Thoracic aorta (tissue), 2 donors: ENCODE results near the gene GYPC. TPM values are rescaled to one million over a fixed set of nuclear protein-coding genes. Genes with fewer than 3 reads are reported as not detected.
"Not testable (repeated sequence)": the region's sequence is repeated elsewhere in the genome, so short reads cannot be mapped to it uniquely, and the experiment has no call there.

Experiments
- ATAC-seq: fragments of 150-250 bp; one replicate; pipeline ENCODE4 v1.8.0; 2017; ENCODE audit warnings: low read depth; ENCODE audit not compliant: insufficient number of reproducible peaks, low FRiP score
- DNase-seq: peaks from one replicate; pipeline ENCODE4 v3.0.0-alpha.2; 2020; ENCODE audit warnings: low spot score
- H3K27ac ChIP-seq, 2 donors: fragments of 200-600 bp; sonication (generic); 1 replicate in 1 of 2; 2 replicates in 1 of 2; pipeline ENCODE4 v1.5.1; 2016; ENCODE audit warnings: mild to moderate bottlenecking in 2 of 2, moderate library complexity in 2 of 2
- H3K27me3 ChIP-seq: fragments of 200-600 bp; sonication (generic); replicated peaks from 2 replicates; pipeline ENCODE4 v1.6.0; 2016; ENCODE audit warnings: mild to moderate bottlenecking; ENCODE audit not compliant: insufficient read depth
- H3K36me3 ChIP-seq: fragments of 200-600 bp; sonication (generic); one replicate; pipeline ENCODE4 v1.5.1; 2016
- H3K4me1 ChIP-seq, 2 donors: fragments of 200-600 bp; sonication (generic); 1 replicate in 1 of 2; 2 replicates in 1 of 2; pipeline versions ENCODE4 v1.5.1 to v1.6.0; 2016; ENCODE audit warnings: low read depth in 2 of 2, mild to moderate bottlenecking in 1 of 2; ENCODE audit not compliant: control insufficient read depth in 1 of 2
- H3K4me3 ChIP-seq: fragments of 200-600 bp; sonication (generic); 2 replicates; pipeline ENCODE4 v1.5.1; 2016; ENCODE audit warnings: mild to moderate bottlenecking
- H3K9me3 ChIP-seq: fragments of 200-600 bp; sonication (generic); 2 replicates; pipeline ENCODE4 v1.5.1; 2016
- total RNA-seq, 2 donors: library from RNA; depleted of rRNA; stranded (reverse); fragments of >200 nt; gene quantifications; one replicate each; pipeline versions ENCODE4 v1.1.0 to v1.2.3, GENCODE V29; 2016
- TF ChIP-seq, protein P1 (sequence below): fragments of 200-600 bp; sonication (generic); IDR thresholded peaks from one replicate; pipeline ENCODE4 v1.5.1; 2019; ENCODE audit warnings: antibody characterized with exemption

GYPC gene
- total RNA-seq, 2 donors from 2014 or later: 123 to 185 TPM

DNA sequence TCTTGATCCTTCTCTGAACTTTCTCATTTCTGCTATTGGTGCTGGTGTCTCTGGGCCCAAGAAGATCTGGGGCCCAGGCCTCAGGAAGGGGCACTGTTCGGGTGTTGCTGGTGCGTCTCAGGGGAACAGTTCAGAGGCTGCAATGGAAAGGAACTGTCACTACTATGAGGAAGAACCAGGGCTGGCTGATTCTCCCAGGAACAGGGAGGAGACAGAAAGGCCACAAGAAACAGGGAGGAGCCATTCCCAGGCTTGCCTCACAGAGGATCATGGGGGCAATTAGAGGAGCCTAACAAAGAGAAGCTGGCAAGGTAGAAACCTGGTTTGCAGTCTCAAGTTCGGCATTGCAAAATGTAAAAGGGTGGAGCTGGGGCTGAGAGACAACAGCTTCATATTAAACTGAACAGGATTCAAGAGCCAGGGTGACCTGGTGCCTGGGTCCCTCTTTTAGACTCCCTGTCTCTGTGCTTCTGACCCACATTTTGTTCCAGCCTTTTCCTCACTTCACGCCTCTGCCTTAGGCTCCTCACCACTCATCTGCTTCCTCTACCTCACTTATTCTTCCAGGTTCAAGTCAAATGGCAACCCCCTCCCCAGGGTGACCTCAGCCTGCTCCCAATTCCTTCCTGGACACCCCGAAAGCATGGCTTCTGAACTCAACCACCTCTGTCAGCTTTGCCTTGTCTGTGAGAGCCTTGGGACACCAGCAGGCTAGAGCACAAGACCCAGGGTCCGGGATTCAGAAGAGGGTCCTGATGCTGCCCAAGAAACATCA is 58.4 kb downstream of the GYPC start:
- DNase-seq: no peak
- TF ChIP-seq, protein P1, sequence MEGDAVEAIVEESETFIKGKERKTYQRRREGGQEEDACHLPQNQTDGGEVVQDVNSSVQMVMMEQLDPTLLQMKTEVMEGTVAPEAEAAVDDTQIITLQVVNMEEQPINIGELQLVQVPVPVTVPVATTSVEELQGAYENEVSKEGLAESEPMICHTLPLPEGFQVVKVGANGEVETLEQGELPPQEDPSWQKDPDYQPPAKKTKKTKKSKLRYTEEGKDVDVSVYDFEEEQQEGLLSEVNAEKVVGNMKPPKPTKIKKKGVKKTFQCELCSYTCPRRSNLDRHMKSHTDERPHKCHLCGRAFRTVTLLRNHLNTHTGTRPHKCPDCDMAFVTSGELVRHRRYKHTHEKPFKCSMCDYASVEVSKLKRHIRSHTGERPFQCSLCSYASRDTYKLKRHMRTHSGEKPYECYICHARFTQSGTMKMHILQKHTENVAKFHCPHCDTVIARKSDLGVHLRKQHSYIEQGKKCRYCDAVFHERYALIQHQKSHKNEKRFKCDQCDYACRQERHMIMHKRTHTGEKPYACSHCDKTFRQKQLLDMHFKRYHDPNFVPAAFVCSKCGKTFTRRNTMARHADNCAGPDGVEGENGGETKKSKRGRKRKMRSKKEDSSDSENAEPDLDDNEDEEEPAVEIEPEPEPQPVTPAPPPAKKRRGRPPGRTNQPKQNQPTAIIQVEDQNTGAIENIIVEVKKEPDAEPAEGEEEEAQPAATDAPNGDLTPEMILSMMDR: no peak
- H3K4me3 ChIP-seq: no peak overlapping the region

DNA sequence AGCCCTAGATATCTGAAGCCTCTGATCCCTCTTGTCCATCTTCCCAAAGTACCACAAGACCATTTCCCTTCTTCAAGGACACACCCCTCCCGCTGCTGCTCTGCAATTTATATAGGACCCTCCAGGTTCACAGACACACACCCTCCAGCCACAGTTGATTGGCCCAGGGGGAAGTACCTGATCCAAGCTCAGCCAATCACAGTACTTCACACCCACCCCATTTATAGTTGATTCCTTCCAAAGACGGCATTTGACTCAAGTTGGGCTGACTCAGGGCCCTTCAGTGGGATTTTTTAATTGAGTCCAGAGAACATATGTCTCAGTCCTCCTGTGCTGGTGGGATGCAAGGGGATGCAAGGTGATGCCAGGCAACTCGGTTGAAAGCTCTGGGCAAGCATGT is 59.2 kb downstream of the GYPC start:
- TF ChIP-seq, protein P1: no peak
- ATAC-seq (no peak), DNase-seq (no peak)
- no peaks in the 10 kb centered on the region for H3K9me3 ChIP-seq
- no peak overlapping the region for H3K4me3 ChIP-seq
- H3K27ac ChIP-seq: no peak overlapping the region
- no peaks in the 10 kb centered on the region for H3K27me3 ChIP-seq
- H3K36me3 ChIP-seq: no peaks in the 10 kb centered on the region
- peaks cover 3 to 7% of the 10 kb centered on the region in 2 donors for H3K4me1 ChIP-seq

More for the DNA sequence above, 58.4 kb downstream of the GYPC start:
- no peaks in the 10 kb centered on the region for H3K36me3 ChIP-seq
- peaks cover 3 to 6% of the 10 kb centered on the region in 2 donors for H3K4me1 ChIP-seq
- ATAC-seq: no peak
- no peak overlapping the region for H3K27ac ChIP-seq
- no peaks in the 10 kb centered on the region for H3K27me3 ChIP-seq
- H3K9me3 ChIP-seq: no peaks in the 10 kb centered on the region

DNA sequence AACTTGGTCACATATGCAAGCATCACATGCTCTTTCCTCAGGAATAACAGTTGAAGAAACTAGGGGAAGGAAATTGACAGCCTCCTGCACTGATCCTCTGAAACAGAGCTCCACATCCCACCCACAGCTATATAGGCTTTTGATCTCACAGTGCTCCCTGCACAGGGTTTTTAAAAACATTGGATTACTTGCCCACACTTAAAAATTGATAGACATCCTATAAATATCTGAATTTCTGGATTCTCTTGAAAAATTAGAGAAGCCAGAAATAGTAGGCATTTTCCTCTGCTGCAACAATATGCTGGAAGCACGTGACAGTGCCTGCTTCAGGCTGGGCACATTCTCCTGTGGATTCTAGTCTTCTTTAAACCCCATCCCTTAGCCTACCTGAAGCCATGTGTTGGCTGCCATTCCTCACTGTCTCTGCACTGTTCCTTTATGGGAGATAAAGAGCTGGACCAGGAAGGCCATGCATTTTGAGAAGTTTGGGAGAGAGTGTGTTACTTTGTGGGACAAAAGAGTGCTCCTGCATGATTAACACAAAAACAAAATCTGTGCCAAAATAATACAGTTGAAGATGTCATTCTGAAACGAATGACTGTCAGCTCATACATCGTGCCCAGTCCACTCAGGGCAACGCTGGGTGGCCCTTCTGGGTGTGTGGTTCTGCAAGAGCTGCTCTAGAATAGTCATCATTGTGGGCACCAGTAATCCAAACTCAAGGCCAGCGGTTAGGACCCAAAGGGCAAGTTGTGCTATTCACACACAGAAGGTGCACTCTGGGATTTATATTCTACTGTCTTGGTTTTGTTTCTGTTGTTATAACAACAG is 59.8 kb downstream of the GYPC start:
- no peak for DNase-seq
- Histone ChIP-seq H3K36me3 (no peaks in the 10 kb centered on the region), H3K27me3 (no peaks in the 10 kb centered on the region), H3K9me3 (no peaks in the 10 kb centered on the region), H3K4me1 (peaks cover 3 to 7% of the 10 kb centered on the region in 2 donors), H3K4me3 (no peak overlapping the region), H3K27ac (no peak overlapping the region)
- ATAC-seq: no peak
- TF ChIP-seq, protein P1: no peak

DNA sequence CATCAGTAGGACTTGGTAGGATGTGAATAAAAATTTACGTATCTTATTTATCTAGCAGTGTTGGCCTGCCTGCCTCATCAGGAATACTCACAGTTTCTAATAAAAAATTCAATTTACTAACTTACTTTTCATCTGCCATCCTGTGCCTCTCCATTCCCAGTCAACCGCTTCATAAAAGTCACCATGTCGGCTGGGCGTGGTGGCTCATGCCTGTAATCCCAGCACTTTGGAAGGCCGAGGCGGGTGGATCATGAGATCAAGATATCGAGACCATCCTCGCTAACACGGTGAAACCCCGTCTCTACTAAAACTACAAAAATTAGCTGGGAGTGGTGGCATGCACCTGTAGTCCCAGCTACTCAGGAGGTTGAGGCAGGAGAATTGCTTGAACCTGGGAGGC is 61.3 kb downstream of the GYPC start:
- H3K4me1 ChIP-seq, H3K27ac ChIP-seq, H3K9me3 ChIP-seq, H3K36me3 ChIP-seq, ATAC-seq, DNase-seq, H3K27me3 ChIP-seq, H3K4me3 ChIP-seq: not testable (repeated sequence)

DNA sequence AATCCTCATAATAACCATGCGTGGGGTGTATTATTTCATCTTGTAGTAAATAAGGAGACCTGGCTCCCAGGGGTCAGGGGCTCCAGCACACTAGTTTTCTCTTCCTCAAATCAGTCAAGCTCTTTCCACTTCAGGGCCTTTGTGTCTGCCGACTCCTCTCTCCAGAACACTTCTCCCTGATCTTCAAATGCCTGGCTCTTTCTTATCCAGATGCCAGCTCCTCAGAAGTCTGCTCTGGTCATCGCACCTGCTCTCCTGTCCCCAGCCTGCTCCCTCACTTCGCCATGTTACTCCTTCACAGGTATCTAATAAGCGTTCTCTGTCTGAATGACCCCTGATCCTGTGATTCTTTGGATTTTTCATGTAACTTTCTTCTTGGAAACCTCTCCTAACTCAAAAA is 62.0 kb downstream of the GYPC start:
- Histone ChIP-seq H3K27me3 (no peaks in the 10 kb centered on the region), H3K36me3 (no peaks in the 10 kb centered on the region), H3K4me3 (no peak overlapping the region), H3K4me1 (peaks cover 5 to 13% of the 10 kb centered on the region in 2 donors), H3K9me3 (no peaks in the 10 kb centered on the region), H3K27ac (no peak overlapping the region)
- no peak for DNase-seq
- TF ChIP-seq, protein P1: no peak
- no peak for ATAC-seq
